PC-9 (cell line): ENCODE results near the gene FERMT2.
"Not testable (repeated sequence)": the region's sequence is repeated elsewhere in the genome, so short reads cannot be mapped to it uniquely, and the experiment has no call there.

ENCODE experiments used
- CTCF ChIP-seq: fragments of 200-600 bp; sonication (generic); conservative IDR thresholded peaks from 2 replicates; pipeline ENCODE4 v1.6.1; 2017; ENCODE audit warnings: mixed run types, antibody characterized with exemption, mild to moderate bottlenecking, moderate library complexity
- EZH2 ChIP-seq: fragments of 200-600 bp; sonication (generic); IDR thresholded peaks from 2 replicates; pipeline ENCODE4 v1.8.0; 2017; ENCODE audit warnings: antibody characterized with exemption, low read depth

GRCh38 chr14:52920411-52920810, 30.4 kb downstream of the FERMT2 start:
- not testable (repeated sequence) for TF ChIP-seq CTCF, EZH2
